OCI-LY7 (cell line): Measurements from ENCODE around the gene RNF157.

Source experiments
- EZH2phosphoT487 ChIP-seq: fragments of 200-600 bp; sonication (generic); IDR thresholded peaks from 2 replicates; pipeline ENCODE4 v1.6.1; 2018; ENCODE audit warnings: low read depth, borderline replicate concordance, mild to moderate bottlenecking, mixed run types, antibody characterized with exemption, low read length, moderate library complexity, mixed read lengths
- TF ChIP-seq, protein P1 (sequence below): fragments of 200-600 bp; sonication (generic); conservative IDR thresholded peaks from 2 replicates; pipeline ENCODE4 v1.5.1; 2014; ENCODE audit warnings: mild to moderate bottlenecking, antibody characterized with exemption, low read length, moderate library complexity, mixed read lengths

DNA sequence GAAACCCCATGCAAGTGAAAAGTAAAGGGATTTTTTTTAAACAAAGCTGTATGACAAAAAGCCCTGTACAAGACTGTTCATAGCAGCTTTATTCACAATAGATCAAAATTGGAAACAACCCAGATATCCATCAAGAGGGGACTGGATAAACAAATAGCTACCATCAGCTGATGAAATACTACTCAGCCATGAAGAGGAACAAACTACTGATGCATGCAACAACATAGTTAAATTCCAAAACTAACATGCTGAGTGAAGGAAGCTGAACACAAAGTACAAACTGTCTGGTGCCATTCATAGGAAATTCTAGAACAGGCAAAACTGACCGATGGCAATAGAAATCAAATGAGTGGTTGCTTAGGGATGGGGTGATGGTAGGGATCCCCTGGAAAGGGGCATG is 114.4 kb downstream of the RNF157 start:
- TF ChIP-seq, protein P1, sequence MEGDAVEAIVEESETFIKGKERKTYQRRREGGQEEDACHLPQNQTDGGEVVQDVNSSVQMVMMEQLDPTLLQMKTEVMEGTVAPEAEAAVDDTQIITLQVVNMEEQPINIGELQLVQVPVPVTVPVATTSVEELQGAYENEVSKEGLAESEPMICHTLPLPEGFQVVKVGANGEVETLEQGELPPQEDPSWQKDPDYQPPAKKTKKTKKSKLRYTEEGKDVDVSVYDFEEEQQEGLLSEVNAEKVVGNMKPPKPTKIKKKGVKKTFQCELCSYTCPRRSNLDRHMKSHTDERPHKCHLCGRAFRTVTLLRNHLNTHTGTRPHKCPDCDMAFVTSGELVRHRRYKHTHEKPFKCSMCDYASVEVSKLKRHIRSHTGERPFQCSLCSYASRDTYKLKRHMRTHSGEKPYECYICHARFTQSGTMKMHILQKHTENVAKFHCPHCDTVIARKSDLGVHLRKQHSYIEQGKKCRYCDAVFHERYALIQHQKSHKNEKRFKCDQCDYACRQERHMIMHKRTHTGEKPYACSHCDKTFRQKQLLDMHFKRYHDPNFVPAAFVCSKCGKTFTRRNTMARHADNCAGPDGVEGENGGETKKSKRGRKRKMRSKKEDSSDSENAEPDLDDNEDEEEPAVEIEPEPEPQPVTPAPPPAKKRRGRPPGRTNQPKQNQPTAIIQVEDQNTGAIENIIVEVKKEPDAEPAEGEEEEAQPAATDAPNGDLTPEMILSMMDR, result no peak
- TF ChIP-seq EZH2phosphoT487, result no peak
